Metanephros (tissue), 2 donors: Measurements from ENCODE around the gene DCAF17. TPM values are rescaled to one million over a fixed set of nuclear protein-coding genes. Genes with fewer than 3 reads are reported as not detected.

Source experiments
- small RNA-seq: library from RNA; depleted of rRNA; stranded (forward); fragments of <200 nt; gene quantifications from one replicate; pipeline ENCODE3, GENCODE V24; 2014; ENCODE audit warnings: low replicate concordance
- total RNA-seq: library from RNA; depleted of rRNA; stranded (reverse); fragments of >200 nt; gene quantifications from one replicate; pipeline ENCODE4 v1.2.3, GENCODE V29; 2014

Gene DCAF17, protein sequence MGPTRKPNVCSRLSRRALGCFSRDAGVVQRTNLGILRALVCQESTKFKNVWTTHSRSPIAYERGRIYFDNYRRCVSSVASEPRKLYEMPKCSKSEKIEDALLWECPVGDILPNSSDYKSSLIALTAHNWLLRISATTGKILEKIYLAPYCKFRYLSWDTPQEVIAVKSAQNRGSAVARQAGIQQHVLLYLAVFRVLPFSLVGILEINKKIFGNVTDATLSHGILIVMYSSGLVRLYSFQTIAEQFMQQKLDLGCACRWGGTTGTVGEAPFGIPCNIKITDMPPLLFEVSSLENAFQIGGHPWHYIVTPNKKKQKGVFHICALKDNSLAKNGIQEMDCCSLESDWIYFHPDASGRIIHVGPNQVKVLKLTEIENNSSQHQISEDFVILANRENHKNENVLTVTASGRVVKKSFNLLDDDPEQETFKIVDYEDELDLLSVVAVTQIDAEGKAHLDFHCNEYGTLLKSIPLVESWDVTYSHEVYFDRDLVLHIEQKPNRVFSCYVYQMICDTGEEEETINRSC
- total RNA-seq = 24.8 TPM

DNA sequence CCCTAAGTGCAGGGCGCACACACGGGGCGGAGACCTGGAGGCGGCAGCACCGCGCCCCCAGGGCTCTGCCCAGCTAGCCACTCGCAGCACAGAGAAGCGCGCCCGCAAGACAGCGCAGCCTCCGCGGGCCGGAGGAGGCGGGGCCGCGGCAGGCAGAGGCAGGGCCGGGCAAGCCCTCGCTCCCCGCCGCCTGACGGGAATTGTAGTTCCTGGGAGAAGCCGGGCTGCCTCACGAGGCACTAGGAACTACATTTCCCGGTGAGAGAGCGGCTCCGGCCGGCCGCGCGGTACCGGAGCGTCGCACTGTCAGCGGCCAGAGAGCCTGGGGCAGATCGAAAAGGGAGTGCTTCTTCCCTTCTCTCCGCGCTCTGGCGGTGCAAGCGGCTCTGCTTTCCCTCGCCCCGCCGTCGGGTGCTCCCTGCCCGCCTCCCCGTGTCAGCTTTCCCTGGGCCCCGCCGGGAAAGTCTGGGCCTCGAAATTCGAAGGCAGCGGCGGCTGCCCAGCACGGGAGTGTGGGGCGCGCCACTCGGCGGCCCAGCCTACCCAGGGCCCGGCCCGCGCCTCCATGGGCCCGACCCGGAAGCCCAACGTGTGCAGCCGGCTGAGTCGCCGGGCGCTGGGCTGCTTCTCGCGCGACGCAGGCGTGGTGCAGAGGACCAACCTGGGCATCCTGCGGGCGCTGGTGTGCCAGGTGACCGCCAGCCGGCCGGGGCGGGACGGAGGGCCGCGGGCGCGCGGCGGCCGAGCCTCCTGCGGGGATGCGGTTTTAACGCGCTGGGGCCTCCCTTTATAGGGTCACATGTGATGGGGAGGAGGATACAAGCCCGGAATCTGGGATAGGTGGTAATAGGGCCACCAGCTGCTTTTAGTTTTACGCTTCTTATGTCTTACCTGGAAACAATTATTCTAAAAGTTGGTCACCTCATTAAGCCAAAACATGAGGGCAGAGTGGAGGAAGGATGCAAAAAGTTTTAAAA lies at the start of gene DCAF17:
Gene DCAF17 (plus strand): TSS at position 214 of the 977 bp plus-strand sequence. CDS start 352 bp downstream, at position 566.

DNA sequence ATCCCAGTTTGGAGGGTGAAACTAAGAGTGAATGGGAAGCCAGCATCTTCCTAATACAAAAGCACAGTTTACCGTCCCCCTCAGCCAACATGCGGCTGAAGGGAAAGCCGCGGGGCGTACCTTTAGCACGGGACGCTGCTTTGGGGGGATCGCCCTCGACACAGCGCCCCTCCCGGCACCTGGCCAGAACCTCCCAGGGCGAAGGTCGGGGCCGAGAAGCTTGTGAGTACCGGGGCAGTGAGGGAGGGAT lies 338 bp upstream of the DCAF17 start, which contains the start of gene METTL8:
Gene METTL8 (minus strand): TSS at position 228 of the 250 bp plus-strand sequence. CDS start 41,805 bp downstream, outside the sequence.

DNA sequence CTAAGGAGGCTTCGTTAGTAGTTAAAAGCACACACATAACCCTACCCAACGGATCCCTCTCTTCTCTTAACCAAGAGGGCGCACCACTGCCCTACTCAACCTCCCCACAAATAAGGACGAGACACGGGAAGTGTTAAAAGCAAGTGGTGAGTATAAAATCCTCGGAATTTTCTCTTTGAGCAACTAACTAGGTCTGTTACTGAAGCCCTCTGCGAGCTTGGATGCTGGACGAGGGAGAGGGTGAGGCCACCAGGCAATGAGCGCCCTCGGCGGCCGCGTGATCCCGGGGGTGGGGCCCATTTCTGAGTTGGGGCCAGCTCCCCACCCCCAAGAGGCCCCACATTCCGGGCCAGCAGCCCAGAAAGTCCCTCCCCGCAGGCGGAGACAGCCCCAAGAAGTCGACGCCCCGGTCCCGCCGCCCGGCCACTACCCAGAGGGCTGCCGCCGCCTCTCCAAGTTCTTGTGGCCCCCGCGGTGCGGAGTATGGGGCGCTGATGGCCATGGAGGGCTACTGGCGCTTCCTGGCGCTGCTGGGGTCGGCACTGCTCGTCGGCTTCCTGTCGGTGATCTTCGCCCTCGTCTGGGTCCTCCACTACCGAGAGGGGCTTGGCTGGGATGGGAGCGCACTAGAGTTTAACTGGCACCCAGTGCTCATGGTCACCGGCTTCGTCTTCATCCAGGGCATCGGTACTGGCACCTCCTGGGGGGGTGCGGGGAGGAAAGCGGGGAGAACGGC lies 88.2 kb downstream of the DCAF17 start, which contains the start of gene CYBRD1:
Gene CYBRD1 (plus strand): TSS at position 423 of the 736 bp plus-strand sequence. CDS start 72 bp downstream, at position 495.

Small RNAs within 50 kb of the gene (small RNA-seq; reads per million reads assigned to genes)
- not detected for gene AC007969.2

Other genes starting within 250 kb of the DCAF17 start
- gene METTL8, start 236 bp upstream of the DCAF17 start, total RNA-seq = 9.3 TPM
- 57.5 TPM for gene CYBRD1, start 88.2 kb downstream of the DCAF17 start, total RNA-seq